Measurements from ENCODE around the gene OR8D1.

The OR8D1 gene

GRCh38 chr11:124313849-124314248 is at the start of gene OR8D1:
Gene OR8D1, minus strand, starts transcription at chr11:124313949. Its CDS starts 3,183 bp downstream, at chr11:124310766.
- no peak for DNase-seq

- no peak for DNase-seq
These were observed 45.8 kb upstream of the OR8D1 start for GRCh38 chr11:124359566-124359965.

GRCh38 chr11:124346311-124346955 is 32.7 kb upstream of the OR8D1 start:
- DNase-seq: no peak

- DNase-seq: no peak
These were observed 30.6 kb upstream of the OR8D1 start for GRCh38 chr11:124344346-124344745.

GRCh38 chr11:124340142-124340447 is 26.3 kb upstream of the OR8D1 start:
- DNase-seq: no peak

GRCh38 chr11:124339396-124340141 is 25.8 kb upstream of the OR8D1 start:
- no peak for DNase-seq

GRCh38 chr11:124331873-124332272 is 18.1 kb upstream of the OR8D1 start:
- DNase-seq: no peak

GRCh38 chr11:124329787-124330478 is 16.2 kb upstream of the OR8D1 start:
- no peak for DNase-seq

- no peak for DNase-seq
These were observed 14.0 kb upstream of the OR8D1 start for GRCh38 chr11:124327775-124328174.

GRCh38 chr11:124322356-124322755 is 8.6 kb upstream of the OR8D1 start:
- no peak for DNase-seq

GRCh38 chr11:124320097-124320496 is 6.3 kb upstream of the OR8D1 start, which contains the start of gene OR8D2:
Gene OR8D2, minus strand, starts transcription at chr11:124320197. Its CDS starts 0 bp downstream, at chr11:124320197.
- DNase-seq: no peak

GRCh38 chr11:124315052-124315451 is 1.3 kb upstream of the OR8D1 start:
- DNase-seq: peak; percentile 11

- DNase-seq: no peak
These were observed 618 bp downstream of the OR8D1 start for GRCh38 chr11:124313131-124313530.

GRCh38 chr11:124311670-124312069 is 2.1 kb downstream of the OR8D1 start:
- DNase-seq: no peak

GRCh38 chr11:124311269-124311668 is 2.5 kb downstream of the OR8D1 start:
- DNase-seq: no peak

GRCh38 chr11:124310721-124311120 is 3.0 kb downstream of the OR8D1 start:
- DNase-seq: peak; percentile 4

- DNase-seq: no peak
These were observed 6.7 kb downstream of the OR8D1 start for GRCh38 chr11:124307093-124307492.

- DNase-seq: no peak
These were observed 11.2 kb downstream of the OR8D1 start for GRCh38 chr11:124302347-124303125.

- peak; percentile 58 for DNase-seq
These were observed 12.2 kb downstream of the OR8D1 start for GRCh38 chr11:124301548-124301947.

GRCh38 chr11:124297921-124298320 is 15.8 kb downstream of the OR8D1 start:
- DNase-seq: peak; percentile 63

GRCh38 chr11:124296016-124296415 is 17.7 kb downstream of the OR8D1 start:
- DNase-seq: no peak

- DNase-seq: no peak
These were observed 19.1 kb downstream of the OR8D1 start for GRCh38 chr11:124294687-124295086.
